Mucosa of rectum (tissue), 2 donors: ENCODE results near the gene CTCF.

ENCODE experiments used
- H3K27ac ChIP-seq, 2 donors: one replicate each; pipeline ENCODE4 v1.7.0; 2013; ENCODE audit warnings: inconsistent platforms in 2 of 2, low read depth in 2 of 2, low read length in 2 of 2
- H3K27me3 ChIP-seq, 2 donors: one replicate each; pipeline ENCODE4 v1.7.0; 2013; ENCODE audit warnings: low read length in 2 of 2; ENCODE audit not compliant: control insufficient read depth in 2 of 2, insufficient read depth in 2 of 2
- H3K36me3 ChIP-seq, 2 donors: one replicate each; pipeline ENCODE4 v1.7.0; 2013; ENCODE audit warnings: low read length in 2 of 2; ENCODE audit not compliant: control insufficient read depth in 2 of 2, insufficient read depth in 2 of 2
- H3K4me1 ChIP-seq, 2 donors: one replicate each; pipeline ENCODE4 v1.7.0; 2013; ENCODE audit warnings: low read length in 2 of 2, mild to moderate bottlenecking in 1 of 2; ENCODE audit not compliant: control insufficient read depth in 2 of 2, insufficient read depth in 2 of 2
- H3K4me3 ChIP-seq, 2 donors: one replicate each; pipeline ENCODE4 v1.7.0; 2013; ENCODE audit warnings: low read length in 2 of 2
- H3K9ac ChIP-seq, 2 donors: one replicate each; pipeline ENCODE4 v1.7.0; 2013; ENCODE audit warnings: low read length in 2 of 2, low read depth in 1 of 2, mild to moderate bottlenecking in 1 of 2
- H3K9me3 ChIP-seq, 2 donors: one replicate each; pipeline ENCODE4 v1.7.0; 2013; ENCODE audit warnings: low read length in 2 of 2; ENCODE audit not compliant: control insufficient read depth in 2 of 2
- donor health status: healthy.
- donor health status: Normal muscosa, but diverticular disease.

Gene CTCF

DNA sequence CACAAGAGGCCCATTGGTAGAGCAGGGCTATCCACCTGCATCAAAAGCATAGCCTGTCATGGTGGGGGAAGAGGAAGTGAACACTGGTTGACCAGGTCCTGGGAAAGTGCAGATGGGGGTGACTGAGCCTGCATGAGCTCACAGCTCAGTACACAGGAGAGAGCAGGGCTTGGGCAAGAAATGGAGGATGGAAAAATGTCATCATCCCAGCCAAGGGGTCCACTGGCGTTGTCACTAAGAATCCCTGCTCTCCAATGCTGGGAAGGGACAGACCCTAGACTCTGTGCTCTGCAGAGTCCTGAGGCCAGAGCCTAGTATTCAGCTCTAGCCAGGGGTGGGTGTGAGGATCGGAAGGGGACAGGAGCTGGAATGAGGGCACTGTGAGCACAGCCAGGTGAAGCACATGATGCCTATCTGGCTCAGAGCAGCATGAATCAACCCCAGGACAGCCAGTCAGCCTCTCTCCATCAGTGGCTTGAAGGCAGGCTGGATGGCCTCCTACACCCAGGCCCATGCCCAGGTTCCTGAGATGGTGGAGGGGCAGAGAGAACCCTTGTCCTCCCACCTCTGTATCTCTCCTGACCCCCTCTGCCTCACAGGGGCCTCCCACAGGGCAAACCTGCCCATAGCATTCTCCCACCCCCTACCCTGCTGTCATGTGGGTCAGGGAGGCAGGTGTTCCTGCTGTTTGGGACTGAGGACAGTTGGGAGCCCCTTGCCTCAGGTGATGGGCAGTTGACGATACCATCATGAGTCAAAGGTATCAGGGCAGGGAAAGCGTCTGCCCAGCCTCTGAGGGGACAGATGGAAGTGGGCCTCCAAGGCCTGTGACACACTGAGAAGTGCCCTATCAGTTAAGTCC lies 13.8 kb upstream of the CTCF start:
- peaks cover 0 to 17% of the 10 kb centered on the region in 2 donors for H3K36me3 ChIP-seq
- H3K9ac ChIP-seq = no peak overlapping the region
- H3K9me3 ChIP-seq = no peaks in the 10 kb centered on the region
- H3K27me3 ChIP-seq = no peaks in the 10 kb centered on the region
- peaks cover 27 to 31% of the 10 kb centered on the region in 2 donors for H3K4me1 ChIP-seq
- peak overlapping the region; percentile 41 to 78 for H3K27ac ChIP-seq
- no peak overlapping the region for H3K4me3 ChIP-seq

DNA sequence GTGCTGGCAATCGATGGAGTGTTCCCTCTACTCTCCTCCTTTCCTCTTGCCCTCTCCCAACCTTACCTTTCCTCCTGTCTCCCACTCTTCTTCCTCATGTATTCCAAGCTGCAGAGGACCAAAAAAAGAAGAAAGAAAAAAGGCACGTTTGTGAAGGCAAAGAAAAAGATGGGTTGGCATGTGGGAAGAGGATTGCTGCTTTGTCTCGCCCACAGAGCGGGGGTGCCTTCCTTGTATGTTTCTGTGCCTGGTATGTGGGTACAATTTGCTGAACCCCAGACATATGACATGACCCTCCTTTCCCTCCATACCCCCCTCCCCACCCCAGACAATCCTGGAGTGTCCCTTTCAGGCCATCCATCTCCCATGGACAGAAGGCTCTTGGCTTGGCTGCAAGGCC lies 13.1 kb upstream of the CTCF start:
- Histone ChIP-seq H3K36me3 (peaks cover 0 to 17% of the 10 kb centered on the region in 2 donors), H3K4me3 (no peak overlapping the region), H3K4me1 (peaks cover 27 to 31% of the 10 kb centered on the region in 2 donors), H3K9me3 (no peaks in the 10 kb centered on the region), H3K27ac (peak overlapping the region in 1 of 2 donors; percentile 78), H3K9ac (no peak overlapping the region), H3K27me3 (no peaks in the 10 kb centered on the region)

DNA sequence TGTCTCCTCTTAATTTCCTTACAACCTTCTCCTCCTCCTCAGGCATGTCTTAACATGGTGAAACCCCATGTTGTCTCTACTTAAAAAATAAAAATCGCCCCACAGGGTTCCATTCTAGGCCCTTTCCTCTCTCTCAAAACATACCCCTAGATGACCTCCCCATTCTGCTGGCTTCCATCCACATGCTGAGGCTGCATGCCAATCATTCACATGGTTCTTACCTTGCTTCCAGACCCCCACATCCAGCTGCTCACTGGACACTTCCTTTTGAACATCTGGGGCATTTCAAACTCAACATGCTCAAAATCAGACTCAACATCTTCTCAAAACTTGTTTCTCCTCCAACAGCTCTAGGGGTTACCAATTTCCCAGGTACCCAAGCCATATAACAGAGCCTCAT lies 12.4 kb upstream of the CTCF start:
- H3K9ac ChIP-seq = no peak overlapping the region
- no peaks in the 10 kb centered on the region for H3K9me3 ChIP-seq
- H3K27ac ChIP-seq = no peak overlapping the region
- peaks cover 0 to 13% of the 10 kb centered on the region in 2 donors for H3K36me3 ChIP-seq
- peaks cover 27 to 31% of the 10 kb centered on the region in 2 donors for H3K4me1 ChIP-seq
- no peak overlapping the region for H3K4me3 ChIP-seq
- no peaks in the 10 kb centered on the region for H3K27me3 ChIP-seq

DNA sequence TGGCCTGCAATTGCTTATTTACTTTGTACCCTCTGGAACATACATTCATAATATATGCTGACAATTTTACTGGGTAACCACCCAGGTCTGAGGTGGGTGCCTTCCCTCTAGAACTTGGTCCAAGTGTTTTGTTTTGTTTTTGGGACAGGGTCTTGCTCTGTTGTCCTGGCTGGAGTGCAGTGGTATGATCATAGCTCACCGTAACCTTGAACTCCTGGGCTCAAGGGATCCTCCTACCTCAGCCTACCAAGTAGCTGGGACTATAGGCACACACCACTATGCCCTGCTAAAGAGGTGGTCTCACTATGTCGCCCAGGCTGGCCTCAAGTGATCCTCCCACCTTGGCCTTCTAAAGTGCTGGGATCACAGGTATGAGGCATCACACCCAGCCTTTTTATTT lies 11.2 kb upstream of the CTCF start:
- no peak overlapping the region for H3K27ac ChIP-seq
- H3K9ac ChIP-seq = no peak overlapping the region
- no peaks in the 10 kb centered on the region for H3K9me3 ChIP-seq
- H3K27me3 ChIP-seq = no peaks in the 10 kb centered on the region
- H3K36me3 ChIP-seq = peaks cover 0 to 4% of the 10 kb centered on the region in 2 donors
- peaks cover 25 to 30% of the 10 kb centered on the region in 2 donors for H3K4me1 ChIP-seq
- H3K4me3 ChIP-seq = no peak overlapping the region

GRCh38 chr16:67551972-67552371 lies 10.4 kb upstream of the CTCF start:
- H3K27ac ChIP-seq = no peak overlapping the region
- H3K36me3 ChIP-seq = peaks cover 0 to 3% of the 10 kb centered on the region in 2 donors
- H3K27me3 ChIP-seq = no peaks in the 10 kb centered on the region
- no peak overlapping the region for H3K9ac ChIP-seq
- no peaks in the 10 kb centered on the region for H3K9me3 ChIP-seq
- peaks cover 19 to 22% of the 10 kb centered on the region in 2 donors for H3K4me1 ChIP-seq
- H3K4me3 ChIP-seq = no peak overlapping the region

DNA sequence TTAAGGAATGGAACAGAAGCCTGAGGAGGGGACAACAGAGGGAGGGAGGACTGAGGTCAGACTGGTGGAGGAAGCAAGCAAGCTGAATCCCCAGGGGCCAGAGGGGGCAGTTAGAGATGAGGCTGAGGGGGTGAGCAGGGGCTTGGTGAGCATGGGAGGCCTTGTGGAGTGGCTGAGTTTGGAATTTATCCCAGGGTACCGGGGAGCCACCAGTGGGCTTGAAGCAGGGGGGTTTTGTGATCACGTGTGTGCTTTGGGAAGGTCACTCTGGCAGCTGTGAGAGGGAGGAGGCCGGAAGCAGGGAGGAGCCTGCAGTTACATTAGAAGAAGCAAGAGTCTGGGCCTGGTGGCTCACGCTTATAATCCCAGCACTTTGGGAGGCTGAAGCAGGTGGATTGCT lies 9.8 kb upstream of the CTCF start:
- H3K4me3 ChIP-seq = no peak overlapping the region
- H3K4me1 ChIP-seq = peaks cover 14 to 16% of the 10 kb centered on the region in 2 donors
- H3K27me3 ChIP-seq = no peaks in the 10 kb centered on the region
- H3K27ac ChIP-seq = peak overlapping the region in 1 of 2 donors; percentile 57
- H3K9ac ChIP-seq = peak overlapping the region in 1 of 2 donors; percentile 29
- H3K36me3 ChIP-seq = peaks cover 0 to 3% of the 10 kb centered on the region in 2 donors
- no peaks in the 10 kb centered on the region for H3K9me3 ChIP-seq

DNA sequence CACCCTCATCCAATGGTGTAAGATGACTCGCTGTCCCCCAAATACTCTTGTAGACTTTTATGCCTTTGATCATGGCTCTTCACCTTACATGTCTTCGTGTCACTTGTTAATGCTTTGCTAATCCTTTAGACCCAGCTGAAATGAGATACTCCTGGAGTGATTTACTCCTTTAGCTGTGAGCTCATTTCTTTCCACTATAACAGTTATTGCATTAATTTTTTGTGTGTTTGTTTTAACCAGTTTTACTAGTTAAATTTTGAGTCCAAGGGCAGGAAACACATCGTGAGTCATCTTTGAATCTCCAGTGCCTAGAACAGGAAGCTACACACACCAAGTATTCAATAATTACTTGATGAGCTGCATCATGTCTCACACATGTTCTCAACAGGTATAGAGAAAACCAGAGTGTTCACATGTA lies 6.5 kb upstream of the CTCF start:
- Histone ChIP-seq H3K27ac (peak overlapping the region; percentile 32 to 37), H3K9me3 (no peaks in the 10 kb centered on the region), H3K36me3 (no peaks in the 10 kb centered on the region), H3K4me3 (no peak overlapping the region), H3K9ac (no peak overlapping the region), H3K27me3 (no peaks in the 10 kb centered on the region), H3K4me1 (peaks cover under 1 to 6% of the 10 kb centered on the region in 2 donors)

GRCh38 chr16:67558859-67559258 lies 3.5 kb upstream of the CTCF start:
- H3K4me3 ChIP-seq = no peak overlapping the region
- H3K9ac ChIP-seq = no peak overlapping the region
- peaks cover 8 to 9% of the 10 kb centered on the region in 2 donors for H3K4me1 ChIP-seq
- no peaks in the 10 kb centered on the region for H3K9me3 ChIP-seq
- no peak overlapping the region for H3K27ac ChIP-seq
- no peaks in the 10 kb centered on the region for H3K27me3 ChIP-seq
- H3K36me3 ChIP-seq = no peaks in the 10 kb centered on the region

DNA sequence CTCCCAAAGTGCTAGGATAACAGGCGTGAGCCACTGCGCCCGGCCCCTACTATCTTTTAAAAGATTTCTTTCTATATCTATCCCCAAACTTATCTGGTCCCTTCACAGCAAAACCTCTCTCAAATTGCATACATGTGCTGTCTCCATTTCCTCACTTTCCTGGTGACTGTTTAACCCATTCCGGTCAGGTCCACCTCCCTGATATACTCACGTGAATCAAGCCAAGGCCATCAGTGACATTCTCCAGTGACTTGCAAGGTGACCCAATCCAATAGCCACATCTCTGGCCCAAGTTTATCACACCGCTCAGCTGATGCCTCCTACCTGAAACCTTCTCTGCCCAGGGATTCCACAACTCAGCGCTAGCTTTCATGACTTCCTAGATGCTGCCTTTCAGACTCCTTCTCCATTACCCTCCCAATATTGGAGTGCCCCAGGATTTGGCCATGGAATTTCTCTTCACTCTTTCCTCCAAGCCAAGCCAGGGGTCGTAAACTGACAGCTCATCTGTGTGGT lies 1.4 kb upstream of the CTCF start:
- Histone ChIP-seq H3K9ac (no peak overlapping the region), H3K27ac (no peak overlapping the region), H3K36me3 (no peaks in the 10 kb centered on the region), H3K9me3 (no peaks in the 10 kb centered on the region), H3K27me3 (no peaks in the 10 kb centered on the region), H3K4me1 (peaks cover 16 to 19% of the 10 kb centered on the region in 2 donors), H3K4me3 (peak overlapping the region; percentile 76 to 82)

DNA sequence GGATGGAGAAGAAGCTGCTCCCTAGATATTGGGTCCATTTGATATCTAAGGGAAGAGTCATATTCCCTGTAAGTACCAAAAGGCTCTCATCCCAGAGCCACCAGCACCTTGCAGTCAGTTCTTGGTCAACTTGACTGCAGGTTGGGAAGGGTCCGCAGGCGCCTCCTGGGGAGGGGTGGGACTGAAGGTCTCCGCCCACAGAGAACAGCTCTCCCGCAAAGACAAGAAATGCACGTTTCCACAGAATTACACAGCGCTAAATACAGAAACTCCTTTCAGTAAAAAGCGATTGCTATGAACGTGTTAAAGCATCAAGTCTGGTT lies 864 bp upstream of the CTCF start:
- peaks cover 16 to 19% of the 10 kb centered on the region in 2 donors for H3K4me1 ChIP-seq
- peak overlapping the region; percentile 76 to 82 for H3K4me3 ChIP-seq
- no peaks in the 10 kb centered on the region for H3K27me3 ChIP-seq
- no peaks in the 10 kb centered on the region for H3K9me3 ChIP-seq
- peak overlapping the region; percentile 82 to 83 for H3K9ac ChIP-seq
- no peaks in the 10 kb centered on the region for H3K36me3 ChIP-seq
- peak overlapping the region; percentile 99 to 100 for H3K27ac ChIP-seq
